ENCODE data around the gene GSTT2B. TPM values are rescaled to one million over a fixed set of nuclear protein-coding genes. Genes with fewer than 3 reads are reported as not detected.

GSTT2B gene
- total and polyA plus RNA-seq, 2 of the 8 experiments (the other 6 are each of a cell fraction or from before 2014, with no cell fraction given): 6.3 to 13.3 TPM

GRCh38 chr22:24003887-24004286, 42.9 kb upstream of the GSTT2B start (continued):
- TF ChIP-seq CTCF (IDR thresholded peaks at IDR 0.05; ENCODE audit: control extremely low read depth in 1 of 3, insufficient read depth in 1 of 3, low read depth in 1 of 3, low read length in 3 of 3) (no peak), POU5F1 (IDR thresholded peaks at IDR 0.05; ENCODE audit: low read depth, low read length) (no peak), CHD1 (IDR thresholded peaks at IDR 0.05; ENCODE audit: low read depth, low read length) (no peak), SP1 (IDR thresholded peaks at IDR 0.05; ENCODE audit: low read depth, low read length) (no peak), CBX8 (IDR thresholded peaks at IDR 0.05; ENCODE audit: borderline replicate concordance, low read depth, low read length) (no peak), SIRT6 (IDR thresholded peaks at IDR 0.05; ENCODE audit: low read length) (no peak), SRF (IDR thresholded peaks at IDR 0.05; ENCODE audit: low read depth, low read length) (no peak), GTF2F1 (IDR thresholded peaks at IDR 0.05; ENCODE audit: borderline replicate concordance, low read depth, low read length) (no peak)
